ENCODE data around the gene BLOC1S3. TPM values are rescaled to one million over a fixed set of nuclear protein-coding genes. Genes with fewer than 3 reads are reported as not detected.
A peak's percentile ranks its signal among the peaks of the same experiment; 100 is the strongest.

The BLOC1S3 gene
- total RNA-seq, 1 experiment from 2014 or later, result 13.3 TPM

GRCh38 chr19:45144431-45145269 is 33.9 kb upstream of the BLOC1S3 start:
- in situ Hi-C loops (cut with HindIII; ENCODE audit: low pct_unique_long_range_greater_than_20kb, low sequenced_read_pairs), result no loop called here

GRCh38 chr19:45145270-45146189 is 33.1 kb upstream of the BLOC1S3 start:
- in situ Hi-C loops (cut with HindIII; ENCODE audit: low pct_unique_long_range_greater_than_20kb, low sequenced_read_pairs), result no loop called here
- no peak for DNase-seq (ENCODE audit: low read depth)

More at GRCh38 chr19:45144431-45145269, 33.9 kb upstream of the BLOC1S3 start:
- no peak for DNase-seq (ENCODE audit: low read depth)

- DNase-seq (ENCODE audit: low read depth), result no peak
- in situ Hi-C loops (cut with HindIII; ENCODE audit: low pct_unique_long_range_greater_than_20kb, low sequenced_read_pairs), result no loop called here
Observed at GRCh38 chr19:45146251-45146650, 32.3 kb upstream of the BLOC1S3 start.

GRCh38 chr19:45146741-45147205 is 31.8 kb upstream of the BLOC1S3 start:
- in situ Hi-C loops (cut with HindIII; ENCODE audit: low pct_unique_long_range_greater_than_20kb, low sequenced_read_pairs), result no loop called here

GRCh38 chr19:45147835-45148676 is 30.5 kb upstream of the BLOC1S3 start:
- no peak for DNase-seq (ENCODE audit: low read depth)
- in situ Hi-C loops (cut with HindIII; ENCODE audit: low pct_unique_long_range_greater_than_20kb, low sequenced_read_pairs), result no loop called here

More at GRCh38 chr19:45146741-45147205, 31.8 kb upstream of the BLOC1S3 start:
- DNase-seq (ENCODE audit: low read depth), result no peak

GRCh38 chr19:45149129-45149528 is 29.5 kb upstream of the BLOC1S3 start:
- no peak for DNase-seq (ENCODE audit: low read depth)
- in situ Hi-C loops (cut with HindIII; ENCODE audit: low pct_unique_long_range_greater_than_20kb, low sequenced_read_pairs), result no loop called here

GRCh38 chr19:45150180-45150579 is 28.4 kb upstream of the BLOC1S3 start:
- in situ Hi-C loops (cut with HindIII; ENCODE audit: low pct_unique_long_range_greater_than_20kb, low sequenced_read_pairs), result no loop called here
- no peak for DNase-seq (ENCODE audit: low read depth)

- in situ Hi-C loops (cut with HindIII; ENCODE audit: low pct_unique_long_range_greater_than_20kb, low sequenced_read_pairs), result no loop called here
Observed at GRCh38 chr19:45150751-45151281, 27.8 kb upstream of the BLOC1S3 start.

GRCh38 chr19:45151320-45151719 is 27.3 kb upstream of the BLOC1S3 start:
- no peak for DNase-seq (ENCODE audit: low read depth)
- in situ Hi-C loops (cut with HindIII; ENCODE audit: low pct_unique_long_range_greater_than_20kb, low sequenced_read_pairs), result no loop called here

More at GRCh38 chr19:45150751-45151281, 27.8 kb upstream of the BLOC1S3 start:
- peak; percentile 64 for DNase-seq (ENCODE audit: low read depth)

- no peak for DNase-seq (ENCODE audit: low read depth)
- in situ Hi-C loops (cut with HindIII; ENCODE audit: low pct_unique_long_range_greater_than_20kb, low sequenced_read_pairs), result no loop called here
Observed at GRCh38 chr19:45151821-45152503, 26.6 kb upstream of the BLOC1S3 start.

- no peak for DNase-seq (ENCODE audit: low read depth)
- in situ Hi-C loops (cut with HindIII; ENCODE audit: low pct_unique_long_range_greater_than_20kb, low sequenced_read_pairs), result no loop called here
Observed at GRCh38 chr19:45152504-45153338, 25.9 kb upstream of the BLOC1S3 start.

GRCh38 chr19:45153339-45154063 is 25.1 kb upstream of the BLOC1S3 start:
- no peak for DNase-seq (ENCODE audit: low read depth)
- in situ Hi-C loops (cut with HindIII; ENCODE audit: low pct_unique_long_range_greater_than_20kb, low sequenced_read_pairs), result no loop called here

GRCh38 chr19:45154064-45154827 is 24.3 kb upstream of the BLOC1S3 start:
- in situ Hi-C loops (cut with HindIII; ENCODE audit: low pct_unique_long_range_greater_than_20kb, low sequenced_read_pairs), result no loop called here
- peak; percentile 34 for DNase-seq (ENCODE audit: low read depth)

- no peak for DNase-seq (ENCODE audit: low read depth)
- in situ Hi-C loops (cut with HindIII; ENCODE audit: low pct_unique_long_range_greater_than_20kb, low sequenced_read_pairs), result no loop called here
Observed at GRCh38 chr19:45156011-45156630, 22.5 kb upstream of the BLOC1S3 start.

- no peak for DNase-seq (ENCODE audit: low read depth)
- in situ Hi-C loops (cut with HindIII; ENCODE audit: low pct_unique_long_range_greater_than_20kb, low sequenced_read_pairs), result no loop called here
Observed at GRCh38 chr19:45156751-45157150, 21.8 kb upstream of the BLOC1S3 start.
